Nephron (organoid): Measurements from ENCODE around the gene FPGT.

Source experiments
- H3K27ac Mint-ChIP-seq, 3 experiments: 2 replicates each; pipeline ENCODE4 v1.8.0; 2020; ENCODE audit warnings: mixed read lengths in 3 of 3, mild to moderate bottlenecking in 2 of 3, moderate library complexity in 1 of 3
- H3K27me3 Mint-ChIP-seq: 2 replicates; pipeline ENCODE4 v1.8.0; 2021; ENCODE audit warnings: low read depth, mild to moderate bottlenecking, moderate library complexity, mixed read lengths
- H3K36me3 Mint-ChIP-seq: 2 replicates; pipeline ENCODE4 v1.8.0; 2020; ENCODE audit warnings: low read depth, mixed read lengths
- H3K4me1 Mint-ChIP-seq: 2 replicates; pipeline ENCODE4 v1.8.0; 2020; ENCODE audit warnings: mixed read lengths
- H3K4me3 Mint-ChIP-seq, 3 experiments: 2 replicates each; pipeline ENCODE4 v1.8.0; 2020; ENCODE audit warnings: mild to moderate bottlenecking in 3 of 3, mixed read lengths in 3 of 3, moderate library complexity in 2 of 3
- H3K9me3 Mint-ChIP-seq: 2 replicates; pipeline ENCODE4 v1.8.0; 2020; ENCODE audit warnings: mixed read lengths
- TF ChIP-seq, protein P1 (sequence below), 3 experiments: fragments of 200-600 bp; sonication (generic); IDR thresholded peaks; one replicate each; pipeline ENCODE4 v1.5.0; 2021; ENCODE audit warnings: antibody characterized with exemption in 3 of 3; ENCODE audit not compliant: unreplicated experiment in 3 of 3

The FPGT gene

DNA sequence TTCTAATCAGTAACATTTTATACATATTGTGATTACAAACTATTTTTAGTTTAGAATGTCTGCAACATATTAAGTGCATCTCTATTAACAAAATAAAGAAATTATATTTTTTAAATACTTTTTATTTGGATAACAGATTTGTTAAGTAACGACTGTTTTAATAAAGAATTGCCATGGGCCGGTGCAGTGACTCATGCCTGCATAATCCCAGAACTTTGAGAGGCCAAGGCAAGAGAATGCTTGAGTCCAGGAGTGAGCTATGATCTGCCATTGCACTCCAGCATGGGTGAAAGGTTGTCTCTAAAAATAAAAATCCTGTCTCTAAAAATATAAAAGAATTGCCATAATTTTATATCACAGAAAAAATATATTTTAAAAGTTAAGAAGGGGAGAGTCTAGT lies 4.1 kb upstream of the FPGT start:
- H3K4me3 Mint-ChIP-seq: no peak overlapping the region
- H3K36me3 Mint-ChIP-seq: no peaks in the 10 kb centered on the region
- peaks cover 5% of the 10 kb centered on the region for H3K4me1 Mint-ChIP-seq
- no peak overlapping the region for H3K27ac Mint-ChIP-seq
- no peaks in the 10 kb centered on the region for H3K27me3 Mint-ChIP-seq
- TF ChIP-seq, protein P1, sequence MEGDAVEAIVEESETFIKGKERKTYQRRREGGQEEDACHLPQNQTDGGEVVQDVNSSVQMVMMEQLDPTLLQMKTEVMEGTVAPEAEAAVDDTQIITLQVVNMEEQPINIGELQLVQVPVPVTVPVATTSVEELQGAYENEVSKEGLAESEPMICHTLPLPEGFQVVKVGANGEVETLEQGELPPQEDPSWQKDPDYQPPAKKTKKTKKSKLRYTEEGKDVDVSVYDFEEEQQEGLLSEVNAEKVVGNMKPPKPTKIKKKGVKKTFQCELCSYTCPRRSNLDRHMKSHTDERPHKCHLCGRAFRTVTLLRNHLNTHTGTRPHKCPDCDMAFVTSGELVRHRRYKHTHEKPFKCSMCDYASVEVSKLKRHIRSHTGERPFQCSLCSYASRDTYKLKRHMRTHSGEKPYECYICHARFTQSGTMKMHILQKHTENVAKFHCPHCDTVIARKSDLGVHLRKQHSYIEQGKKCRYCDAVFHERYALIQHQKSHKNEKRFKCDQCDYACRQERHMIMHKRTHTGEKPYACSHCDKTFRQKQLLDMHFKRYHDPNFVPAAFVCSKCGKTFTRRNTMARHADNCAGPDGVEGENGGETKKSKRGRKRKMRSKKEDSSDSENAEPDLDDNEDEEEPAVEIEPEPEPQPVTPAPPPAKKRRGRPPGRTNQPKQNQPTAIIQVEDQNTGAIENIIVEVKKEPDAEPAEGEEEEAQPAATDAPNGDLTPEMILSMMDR (IDR thresholded peaks at IDR 0.05; ENCODE audit: unreplicated experiment in 3 of 3): no peak
- no peaks in the 10 kb centered on the region for H3K9me3 Mint-ChIP-seq

DNA sequence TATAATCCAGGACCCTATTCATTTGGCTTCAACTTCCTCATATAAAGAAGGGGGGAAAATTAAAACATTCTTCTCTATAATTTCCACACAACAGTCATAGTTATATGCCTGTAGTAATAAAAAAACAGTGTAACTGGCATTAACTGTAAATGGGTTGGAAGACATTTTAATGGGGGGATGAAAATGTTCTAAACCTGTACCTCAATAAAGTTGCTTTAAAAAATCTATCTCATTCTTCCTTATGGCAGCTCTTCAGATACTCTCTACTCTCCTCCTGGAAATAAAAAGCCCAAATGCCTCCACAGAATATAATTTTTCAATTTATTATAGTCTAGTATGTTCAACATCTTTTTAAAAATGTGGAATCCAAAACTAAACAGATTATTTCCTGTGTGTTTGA lies 2.7 kb upstream of the FPGT start:
- H3K27me3 Mint-ChIP-seq: no peaks in the 10 kb centered on the region
- TF ChIP-seq, protein P1 (IDR thresholded peaks at IDR 0.05; ENCODE audit: unreplicated experiment in 3 of 3): no peak

DNA sequence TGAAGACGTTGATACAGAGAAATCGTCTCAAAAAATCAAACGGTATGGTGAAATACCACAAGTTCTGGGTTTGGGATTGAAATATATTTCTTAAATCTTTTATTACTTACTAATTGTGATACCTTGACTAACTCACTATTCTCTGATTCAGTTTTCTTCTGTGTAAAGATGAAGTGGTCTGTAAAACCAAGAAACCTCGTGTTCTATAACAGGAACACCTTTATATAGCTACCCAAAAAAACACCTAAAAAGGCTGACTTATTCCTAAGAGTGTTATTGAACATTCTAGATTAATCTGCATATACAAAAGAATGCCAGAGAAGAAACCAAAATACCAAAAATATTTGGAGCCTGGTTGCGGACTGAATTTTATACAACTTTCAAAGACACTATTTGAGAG lies 787 bp upstream of the FPGT start:
- Mint-ChIP-seq H3K27ac (peak overlapping the region; percentile 92 to 98 (median 94)), H3K27me3 (no peaks in the 10 kb centered on the region), H3K9me3 (no peaks in the 10 kb centered on the region), H3K4me1 (peaks cover 10% of the 10 kb centered on the region), H3K4me3 (peak overlapping the region; percentile 88 to 93 (median 89)), H3K36me3 (peaks cover 7% of the 10 kb centered on the region)
- TF ChIP-seq, protein P1 (IDR thresholded peaks at IDR 0.05; ENCODE audit: unreplicated experiment in 3 of 3): no peak

More for the DNA sequence above, 2.7 kb upstream of the FPGT start:
- Mint-ChIP-seq H3K36me3 (peaks cover 4% of the 10 kb centered on the region), H3K27ac (no peak overlapping the region), H3K9me3 (no peaks in the 10 kb centered on the region), H3K4me3 (no peak overlapping the region), H3K4me1 (peaks cover 10% of the 10 kb centered on the region)

DNA sequence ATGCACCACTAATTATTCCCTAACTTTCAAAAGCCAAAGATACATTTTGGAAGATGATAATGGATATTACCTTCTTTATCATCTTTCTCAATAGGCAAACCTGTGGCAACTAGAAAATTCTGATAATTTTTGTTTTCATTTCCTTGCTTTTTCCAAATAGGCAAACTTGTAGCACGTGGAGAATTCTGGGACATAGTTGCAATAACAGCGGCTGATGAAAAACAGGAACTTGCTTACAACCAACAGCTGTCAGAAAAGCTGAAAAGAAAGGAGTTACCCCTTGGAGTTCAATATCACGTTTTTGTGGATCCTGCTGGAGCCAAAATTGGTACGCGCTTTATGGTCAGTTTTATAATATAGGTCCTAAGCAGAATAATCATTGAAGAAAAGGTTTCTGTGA lies 1.5 kb downstream of the FPGT start:
- Mint-ChIP-seq H3K9me3 (no peaks in the 10 kb centered on the region), H3K27me3 (no peaks in the 10 kb centered on the region), H3K36me3 (peaks cover 10% of the 10 kb centered on the region), H3K27ac (peak overlapping the region in 2 of 3 experiments; percentile 51 to 94), H3K4me3 (peak overlapping the region; percentile 88 to 93 (median 89)), H3K4me1 (peaks cover 10% of the 10 kb centered on the region)
- TF ChIP-seq, protein P1 (IDR thresholded peaks at IDR 0.05; ENCODE audit: unreplicated experiment in 3 of 3): no peak

DNA sequence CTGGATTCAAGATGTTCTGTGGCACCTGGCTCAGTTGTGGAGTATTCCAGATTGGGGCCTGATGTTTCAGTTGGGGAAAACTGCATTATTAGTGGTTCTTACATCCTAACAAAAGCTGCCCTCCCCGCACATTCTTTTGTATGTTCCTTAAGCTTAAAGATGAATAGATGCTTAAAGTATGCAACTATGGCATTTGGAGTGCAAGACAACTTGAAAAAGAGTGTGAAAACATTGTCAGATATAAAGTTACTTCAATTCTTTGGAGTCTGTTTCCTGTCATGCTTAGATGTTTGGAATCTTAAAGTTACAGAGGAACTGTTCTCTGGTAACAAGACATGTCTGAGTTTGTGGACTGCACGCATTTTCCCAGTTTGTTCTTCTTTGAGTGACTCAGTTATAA lies 7.2 kb downstream of the FPGT start:
- Mint-ChIP-seq H3K4me1 (no peaks in the 10 kb centered on the region), H3K4me3 (no peak overlapping the region), H3K9me3 (no peaks in the 10 kb centered on the region), H3K36me3 (peaks cover 8% of the 10 kb centered on the region), H3K27me3 (no peaks in the 10 kb centered on the region), H3K27ac (no peak overlapping the region)
- TF ChIP-seq, protein P1 (IDR thresholded peaks at IDR 0.05; ENCODE audit: unreplicated experiment in 3 of 3): no peak

DNA sequence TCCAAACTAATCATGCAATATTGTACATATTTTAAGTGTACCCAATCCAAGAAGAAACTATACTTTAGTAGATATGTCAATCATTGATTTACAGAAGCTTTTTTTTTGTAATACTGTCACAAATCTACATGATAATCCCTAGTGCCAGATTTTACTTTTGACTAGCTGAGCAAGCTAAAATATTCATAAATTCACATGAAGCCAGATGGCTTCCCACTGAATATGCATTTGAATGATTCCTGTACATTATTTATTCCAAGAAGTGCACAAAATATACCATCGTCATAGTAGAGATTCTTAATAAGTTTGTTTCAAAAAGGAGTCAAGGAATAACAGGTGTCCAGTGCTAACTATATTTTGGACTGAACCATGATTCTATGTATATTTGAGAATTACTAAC lies 17.2 kb downstream of the FPGT start:
- TF ChIP-seq, protein P1 (IDR thresholded peaks at IDR 0.05; ENCODE audit: unreplicated experiment in 3 of 3): no peak
- no peak overlapping the region for H3K27ac Mint-ChIP-seq
- H3K9me3 Mint-ChIP-seq: peaks cover 8% of the 10 kb centered on the region
- no peaks in the 10 kb centered on the region for H3K27me3 Mint-ChIP-seq
- no peaks in the 10 kb centered on the region for H3K36me3 Mint-ChIP-seq
- no peaks in the 10 kb centered on the region for H3K4me1 Mint-ChIP-seq
- no peak overlapping the region for H3K4me3 Mint-ChIP-seq
